Naive thymus-derived CD4-positive, alpha-beta T cell (primary cell): ENCODE results near the gene ESRRA. TPM values are rescaled to one million over a fixed set of nuclear protein-coding genes. Genes with fewer than 3 reads are reported as not detected.
A peak's percentile ranks its signal among the peaks of the same experiment; 100 is the strongest.
"Not testable (repeated sequence)": the region's sequence is repeated elsewhere in the genome, so short reads cannot be mapped to it uniquely, and the experiment has no call there.

Experiments
- ATAC-seq: fragments of 150-1000 bp; cut with Tn5 transposase; 2 replicates; pipeline ENCODE4 v1.10.0; 2021; ENCODE audit warnings: mild to moderate bottlenecking, moderate library complexity
- CTCF ChIA-PET: fragments of 350-600 bp; sonication (Branson Sonifier 250); formaldehyde crosslinking; loops from one replicate; lab custom pipeline; 2021; ENCODE audit warnings: antibody characterized with exemption; lab: Charles Lee
- POLR2A ChIA-PET: fragments of 350-600 bp; sonication (Branson Sonifier 250); formaldehyde crosslinking; loops from one replicate; lab custom pipeline; 2021; ENCODE audit warnings: antibody characterized with exemption, inconsistent platforms; lab: Charles Lee
- DNase-seq, 9 donors: peaks; one replicate each; pipeline versions ENCODE4 v3.0.0 to v3.0.0-alpha.2; 2020 to 2022; ENCODE audit warnings: mixed read lengths in 1 of 9
- H3K27ac ChIP-seq: one replicate; pipeline ENCODE4 v1.7.0; 2013; ENCODE audit warnings: mild to moderate bottlenecking, low read depth, low read length, moderate library complexity
- H3K27me3 ChIP-seq, 2 donors: one replicate each; pipeline ENCODE4 v1.7.0; 2013; ENCODE audit warnings: low read length in 2 of 2, mild to moderate bottlenecking in 2 of 2, moderate library complexity in 2 of 2; ENCODE audit not compliant: control insufficient read depth in 2 of 2, insufficient read depth in 2 of 2
- H3K36me3 ChIP-seq, 3 experiments: 1 replicate in 2 of 3; 2 replicates in 1 of 3; pipeline ENCODE4 v1.7.0; 2013; ENCODE audit warnings: low read length in 3 of 3, mild to moderate bottlenecking in 3 of 3, moderate library complexity in 1 of 3; ENCODE audit not compliant: insufficient read depth in 3 of 3, control insufficient read depth in 2 of 3
- H3K4me1 ChIP-seq, 2 donors: one replicate each; pipeline ENCODE4 v1.7.0; 2013; ENCODE audit warnings: low read length in 2 of 2, mild to moderate bottlenecking in 2 of 2, moderate library complexity in 1 of 2; ENCODE audit not compliant: control insufficient read depth in 2 of 2, insufficient read depth in 2 of 2
- H3K4me3 ChIP-seq: 2 replicates; pipeline ENCODE4 v1.7.0; 2013; ENCODE audit warnings: mild to moderate bottlenecking, low read length
- H3K9me3 ChIP-seq, 3 experiments: 1 replicate in 2 of 3; 2 replicates in 1 of 3; pipeline ENCODE4 v1.7.0; 2013; ENCODE audit warnings: low read length in 3 of 3; ENCODE audit not compliant: control insufficient read depth in 2 of 3
- H3K27ac Mint-ChIP-seq, 9 donors: one replicate each; pipeline ENCODE4 v1.8.0; 2020 to 2022; ENCODE audit warnings: mixed read lengths in 9 of 9, mild to moderate bottlenecking in 8 of 9, moderate library complexity in 5 of 9, inconsistent platforms in 2 of 9
- H3K27me3 Mint-ChIP-seq, 5 donors: one replicate each; pipeline ENCODE4 v1.8.0; 2021 to 2022; ENCODE audit warnings: mixed read lengths in 5 of 5, mild to moderate bottlenecking in 1 of 5
- H3K36me3 Mint-ChIP-seq, 5 donors: one replicate each; pipeline ENCODE4 v1.8.0; 2020 to 2022; ENCODE audit warnings: mixed read lengths in 5 of 5, mild to moderate bottlenecking in 3 of 5, inconsistent platforms in 1 of 5
- H3K4me1 Mint-ChIP-seq, 7 donors: one replicate each; pipeline ENCODE4 v1.8.0; 2020 to 2022; ENCODE audit warnings: mixed read lengths in 7 of 7, mild to moderate bottlenecking in 3 of 7, inconsistent platforms in 1 of 7
- H3K4me3 Mint-ChIP-seq, 10 donors: one replicate each; pipeline ENCODE4 v1.8.0; 2020 to 2022; ENCODE audit warnings: mild to moderate bottlenecking in 10 of 10, mixed read lengths in 10 of 10, moderate library complexity in 6 of 10, inconsistent platforms in 2 of 10
- H3K9me3 Mint-ChIP-seq, 11 donors: one replicate each; pipeline ENCODE4 v1.8.0; 2020 to 2022; ENCODE audit warnings: mixed read lengths in 11 of 11, mild to moderate bottlenecking in 4 of 11, inconsistent platforms in 1 of 11, moderate library complexity in 1 of 11
- intact Hi-C, 2 donors: fragments of 100-400 bp; cut with micrococcal nuclease; formaldehyde crosslinking; loops; one replicate each; pipeline ENCODE4 v1.15.1; 2023
- polyA plus RNA-seq, 2 donors: library from polyadenylated mRNA; unstranded; fragments of 300-500 nt; fragmentation: Illumina TruSeq; gene quantifications; one replicate each; pipeline ENCODE4 v1.2.3, GENCODE V29; 2021
- total RNA-seq, 6 experiments: library from RNA in 5 of 6; stranded (reverse) in 5 of 6; gene quantifications; 1 replicate in 5 of 6; 2 replicates in 1 of 6; pipeline ENCODE4 v1.2.3 and lab custom pipeline; 2021 to 2026

ESRRA gene
- total and polyA plus RNA-seq, 7 experiments from 2014 or later: 5.3 to 42.0 (median 26.8) TPM

- Histone ChIP-seq H3K27ac (no peak overlapping the region), H3K36me3 (peaks cover 0 to 26% (median 0%) of the 10 kb centered on the region in 3 experiments), H3K9me3 (no peaks in the 10 kb centered on the region), H3K4me1 (peaks cover 0 to 4% of the 10 kb centered on the region in 2 donors), H3K4me3 (no peak overlapping the region), H3K27me3 (no peaks in the 10 kb centered on the region)
- peaks cover 0 to 15% (median 0%) of the 10 kb centered on the region in 5 donors for H3K36me3 Mint-ChIP-seq
- H3K27ac Mint-ChIP-seq: peak overlapping the region in 4 of 9 donors; percentile 14 to 86 (median 77)
- H3K4me1 Mint-ChIP-seq: peaks cover 20 to 36% (median 25%) of the 10 kb centered on the region in 7 donors
- ChIA-PET POLR2A (interaction anchor here (1.3 kb wide), 1 partner anchor 72 kb away, joined by 3 read pairs; the partner anchor contains the start of gene FKBP2), CTCF (no interaction called here)
- H3K4me3 Mint-ChIP-seq: peak overlapping the region in 2 of 10 donors; percentile 16 to 19
- ATAC-seq (no peak), DNase-seq (no peak)
- H3K27me3 Mint-ChIP-seq: no peaks in the 10 kb centered on the region
- H3K9me3 Mint-ChIP-seq: no peaks in the 10 kb centered on the region
- intact Hi-C loops: no loop called here
Measured at GRCh38 chr11:64313491-64314145, 8.3 kb downstream of the ESRRA start.

- CTCF ChIA-PET: no interaction called here
- no peaks in the 10 kb centered on the region for H3K9me3 ChIP-seq
- H3K9me3 Mint-ChIP-seq: no peaks in the 10 kb centered on the region
- no peak overlapping the region for H3K4me3 Mint-ChIP-seq
- H3K27me3 ChIP-seq: no peaks in the 10 kb centered on the region
- intact Hi-C loops: no loop called here
- peaks cover 24 to 41% (median 30%) of the 10 kb centered on the region in 7 donors for H3K4me1 Mint-ChIP-seq
- H3K27ac ChIP-seq: no peak overlapping the region
- no peak overlapping the region for H3K4me3 ChIP-seq
- H3K27ac Mint-ChIP-seq: peak overlapping the region in 2 of 9 donors; percentile 43 to 66
- POLR2A ChIA-PET: interaction anchor here (1.3 kb wide), 1 partner anchor 73 kb away, joined by 3 read pairs; the partner anchor contains the start of gene FKBP2
- peaks cover 0 to 19% (median 0%) of the 10 kb centered on the region in 5 donors for H3K36me3 Mint-ChIP-seq
- DNase-seq (no peak), ATAC-seq (no peak)
- no peaks in the 10 kb centered on the region for H3K27me3 Mint-ChIP-seq
- peaks cover 0 to 26% (median 0%) of the 10 kb centered on the region in 3 experiments for H3K36me3 ChIP-seq
- H3K4me1 ChIP-seq: peaks cover 6 to 7% of the 10 kb centered on the region in 2 donors
Measured at GRCh38 chr11:64314146-64314804, 9.0 kb downstream of the ESRRA start.

GRCh38 chr11:64314805-64315561 is 9.7 kb downstream of the ESRRA start:
- ChIA-PET CTCF (no interaction called here), POLR2A (interaction anchor here (4.2 kb wide), 1 partner anchor 11 kb away, joined by 34 read pairs; the partner anchor contains the start of gene ESRRA)
- H3K27ac Mint-ChIP-seq: peak overlapping the region in 5 of 9 donors; percentile 10 to 62 (median 42)

GRCh38 chr11:64315667-64316526 is 10.6 kb downstream of the ESRRA start:
- H3K36me3 Mint-ChIP-seq: peaks cover 0 to 20% (median 2%) of the 10 kb centered on the region in 5 donors
- H3K36me3 ChIP-seq: peaks cover 0 to 34% (median 0%) of the 10 kb centered on the region in 3 experiments
- POLR2A ChIA-PET: interaction anchor here (0.6 to 4.2 kb wide), 10 partner anchors 9 to 1678 kb away, joined by 3 to 45 read pairs (median 13); partner anchors contain the start of genes CATSPERZ, ESRRA, FERMT3 and NUDT22

More at GRCh38 chr11:64314805-64315561, 9.7 kb downstream of the ESRRA start:
- intact Hi-C loops: loop anchor here (5.0 kb wide), 3 partner anchors 633 to 1542 kb away; partner anchors contain the start of genes CFL1 (in 1 of the 2), PCNX3 (in 1 of the 2) and RTN3 (in 1 of the 2)
- Mint-ChIP-seq H3K36me3 (peaks cover 0 to 20% (median 0%) of the 10 kb centered on the region in 5 donors), H3K27me3 (no peaks in the 10 kb centered on the region), H3K4me1 (peaks cover 26 to 47% (median 34%) of the 10 kb centered on the region in 7 donors), H3K4me3 (peak overlapping the region in 5 of 10 donors; percentile 12 to 61 (median 30)), H3K9me3 (no peaks in the 10 kb centered on the region)
- Histone ChIP-seq H3K27ac (no peak overlapping the region), H3K36me3 (peaks cover 0 to 26% (median 0%) of the 10 kb centered on the region in 3 experiments), H3K4me1 (peaks cover 7 to 10% of the 10 kb centered on the region in 2 donors), H3K27me3 (no peaks in the 10 kb centered on the region), H3K4me3 (no peak overlapping the region), H3K9me3 (no peaks in the 10 kb centered on the region)
- ATAC-seq: no peak
- no peak for DNase-seq

GRCh38 chr11:64316672-64317324 is 11.5 kb downstream of the ESRRA start:
- Mint-ChIP-seq H3K9me3 (no peaks in the 10 kb centered on the region), H3K27me3 (no peaks in the 10 kb centered on the region), H3K4me1 (peaks cover 27 to 48% (median 35%) of the 10 kb centered on the region in 7 donors), H3K27ac (peak overlapping the region; percentile 97 to 100 (median 100)), H3K4me3 (peak overlapping the region; percentile 85 to 99 (median 96)), H3K36me3 (peaks cover 0 to 24% (median 6%) of the 10 kb centered on the region in 5 donors)
- ATAC-seq (no peak), DNase-seq (peak in 3 of 9 donors; percentile 43 to 55 (median 52))
- peak overlapping the region; percentile 92 for H3K27ac ChIP-seq
- peak overlapping the region; percentile 60 for H3K4me3 ChIP-seq
- H3K4me1 ChIP-seq: peaks cover 7 to 10% of the 10 kb centered on the region in 2 donors
- H3K36me3 ChIP-seq: peaks cover 0 to 42% (median 0%) of the 10 kb centered on the region in 3 experiments
- ChIA-PET POLR2A (interaction anchor here (0.6 to 4.2 kb wide), 25 partner anchors 10 to 1679 kb away, joined by 3 to 45 read pairs (median 10); partner anchors contain the start of genes BAD, C11orf98, CATSPERZ and CCDC88B), CTCF (interaction anchor here (0.6 to 2.5 kb wide), 20 partner anchors 10 to 427 kb away, joined by 3 to 18 read pairs (median 4); partner anchors contain the start of genes CATSPERZ, CCDC88B, ESRRA and FERMT3)
- intact Hi-C loops: loop anchor here (1.0 to 5.0 kb wide), 14 partner anchors 11 to 1541 kb away; partner anchors contain the start of genes ESRRA (in 2 of the 2), CCDC88B (in 1 of the 2), CFL1 (in 1 of the 2) and FKBP2 (in 1 of the 2)
- no peaks in the 10 kb centered on the region for H3K27me3 ChIP-seq
- H3K9me3 ChIP-seq: no peaks in the 10 kb centered on the region

More at GRCh38 chr11:64315667-64316526, 10.6 kb downstream of the ESRRA start:
- H3K9me3 ChIP-seq, DNase-seq, H3K27me3 ChIP-seq, H3K9me3 Mint-ChIP-seq, ATAC-seq, H3K4me3 ChIP-seq, H3K4me1 ChIP-seq, H3K27me3 Mint-ChIP-seq: not testable (repeated sequence)
- Mint-ChIP-seq H3K27ac (peak overlapping the region; percentile 62 to 100 (median 100)), H3K4me1 (peaks cover 30 to 45% (median 33%) of the 10 kb centered on the region in 7 donors), H3K4me3 (peak overlapping the region; percentile 85 to 99 (median 96))
- CTCF ChIA-PET: interaction anchor here (1.7 to 2.5 kb wide), 3 partner anchors 15 to 47 kb away, joined by 6 to 18 read pairs (median 13); partner anchors contain the start of gene CATSPERZ
- H3K27ac ChIP-seq: peak overlapping the region; percentile 92
- intact Hi-C loops: loop anchor here (2.0 to 5.0 kb wide), 5 partner anchors 329 to 1541 kb away; partner anchors contain the start of genes CFL1 (in 1 of the 2), MARK2 (in 1 of the 2), OTUB1 (in 1 of the 2) and PCNX3 (in 1 of the 2)
